Mesendoderm (in vitro differentiated cells): ENCODE measurements around the gene CDX4. TPM values are rescaled to one million over a fixed set of nuclear protein-coding genes. Genes with fewer than 3 reads are reported as not detected.
"Not testable (repeated sequence)": the region's sequence is repeated elsewhere in the genome, so short reads cannot be mapped to it uniquely, and the experiment has no call there.

Source experiments
- DNase-seq: peaks from one replicate; pipeline ENCODE4 v3.0.0; 2013
- H2AK5ac ChIP-seq: 2 replicates; pipeline ENCODE4 v1.6.1; 2013; ENCODE audit warnings: low read length, inconsistent platforms
- H2BK120ac ChIP-seq: 2 replicates; pipeline ENCODE4 v1.6.1; 2013; ENCODE audit warnings: low read depth, mild to moderate bottlenecking, low read length, moderate library complexity, mixed read lengths
- H2BK15ac ChIP-seq: replicated peaks from 2 replicates; pipeline ENCODE4 v1.6.1; 2013; ENCODE audit warnings: low read depth, mild to moderate bottlenecking, moderate library complexity
- H2BK5ac ChIP-seq: 2 replicates; pipeline ENCODE4 v1.6.1; 2013; ENCODE audit warnings: low read length, inconsistent platforms
- H3K18ac ChIP-seq: 2 replicates; pipeline ENCODE4 v1.6.1; 2013; ENCODE audit warnings: mild to moderate bottlenecking, low read length, mixed read lengths
- H3K23ac ChIP-seq: one replicate; pipeline ENCODE4 v1.6.1; 2013; ENCODE audit warnings: low read length
- H3K27ac ChIP-seq: 2 replicates; pipeline ENCODE4 v1.5.1; 2013; ENCODE audit warnings: low read depth, mild to moderate bottlenecking, inconsistent platforms, low read length, moderate library complexity
- H3K27me3 ChIP-seq: 2 replicates; pipeline ENCODE4 v1.6.1; 2013; ENCODE audit warnings: low read length, control low read depth, mild to moderate bottlenecking, inconsistent platforms; ENCODE audit not compliant: insufficient read depth, poor library complexity
- H3K36me3 ChIP-seq: 2 replicates; pipeline ENCODE4 v1.6.1; 2013; ENCODE audit warnings: low read length, inconsistent platforms; ENCODE audit not compliant: control insufficient read depth, insufficient read depth
- H3K4ac ChIP-seq: one replicate; pipeline ENCODE4 v1.6.1; 2013; ENCODE audit warnings: low read depth, mild to moderate bottlenecking, low read length, moderate library complexity
- H3K4me1 ChIP-seq: 2 replicates; pipeline ENCODE4 v1.6.1; 2013; ENCODE audit warnings: low read depth, low read length, inconsistent platforms; ENCODE audit not compliant: control insufficient read depth
- H3K4me2 ChIP-seq: 2 replicates; pipeline ENCODE4 v1.6.1; 2013; ENCODE audit warnings: low read length
- H3K4me3 ChIP-seq: 2 replicates; pipeline ENCODE4 v1.5.1; 2013; ENCODE audit warnings: mild to moderate bottlenecking, low read length
- H3K56ac ChIP-seq: one replicate; pipeline ENCODE4 v1.6.1; 2013; ENCODE audit warnings: low read length
- H3K79me1 ChIP-seq: 2 replicates; pipeline ENCODE4 v1.6.1; 2013; ENCODE audit warnings: low read length, inconsistent platforms
- H3K79me2 ChIP-seq: 2 replicates; pipeline ENCODE4 v1.6.1; 2013; ENCODE audit warnings: mild to moderate bottlenecking, low read length; ENCODE audit not compliant: control insufficient read depth, insufficient read depth
- H3K9ac ChIP-seq: 2 replicates; pipeline ENCODE4 v1.6.1; 2013; ENCODE audit warnings: low read length, inconsistent platforms
- H4K5ac ChIP-seq: one replicate; pipeline ENCODE4 v1.6.1; 2013; ENCODE audit warnings: low read length
- H4K8ac ChIP-seq: one replicate; pipeline ENCODE4 v1.6.1; 2013; ENCODE audit warnings: low read depth, mild to moderate bottlenecking, control low read depth, low read length, moderate library complexity
- WGBS: extraction: QIAGEN DNeasy Blood & Tissue Kit; methylation state at CpG from one replicate; pipeline ENCODE4 v1.1.7; 2013; ENCODE audit warnings: low lambda C conversion rate, missing lambda C conversion rate; ENCODE audit not compliant: insufficient coverage; ENCODE audit errors: extremely low coverage; 5-methylcytosine and 5-hydroxymethylcytosine counted together
- small RNA-seq: library from polyadenylated mRNA; stranded (forward); fragments of <200 nt; extraction: miRNeasy Mini kit (QIAGEN cat#:217004); gene quantifications from one replicate; pipeline ENCODE3, GENCODE V24; 2013; ENCODE audit not compliant: insufficient read depth

The CDX4 gene

DNA sequence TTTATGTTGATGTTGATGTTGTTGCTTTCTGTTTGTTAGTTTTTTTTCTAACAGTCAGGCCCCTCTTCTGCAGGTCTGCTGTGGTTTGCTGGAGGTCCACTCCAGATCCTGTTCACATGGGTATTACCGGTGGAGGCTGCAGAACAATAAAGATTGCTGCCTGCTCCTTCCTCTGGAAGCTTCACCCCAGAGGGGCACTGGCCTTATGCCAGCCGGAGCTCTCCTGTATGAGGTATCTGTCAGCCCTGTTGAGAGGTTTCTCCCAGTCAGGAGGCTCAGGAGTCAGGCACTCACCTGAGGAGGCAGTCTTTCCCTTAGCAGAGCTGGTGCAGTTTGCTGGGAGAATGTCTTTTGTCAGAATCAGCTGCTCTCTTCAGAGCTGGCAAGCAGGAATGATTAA is 34.7 kb downstream of the CDX4 start:
- no peaks in the 10 kb centered on the region for H3K36me3 ChIP-seq
- H3K27me3 ChIP-seq = no peaks in the 10 kb centered on the region
- no peak overlapping the region for H3K18ac ChIP-seq
- H3K4me1 ChIP-seq = no peaks in the 10 kb centered on the region
- H3K79me2 ChIP-seq = no peaks in the 10 kb centered on the region
- H2BK5ac ChIP-seq = no peak overlapping the region
- no peak overlapping the region for H2AK5ac ChIP-seq
- no peaks in the 10 kb centered on the region for H3K79me1 ChIP-seq
- H2BK15ac ChIP-seq = no peak overlapping the region
- H2BK120ac ChIP-seq = no peak overlapping the region
- H3K4me3 ChIP-seq = no peak overlapping the region
- no peak overlapping the region for H3K56ac ChIP-seq
- no CpG with 5 or more reads among the region's 2 CpGs for WGBS
- DNase-seq = no peak
- no peak overlapping the region for H3K23ac ChIP-seq
- no peak overlapping the region for H3K27ac ChIP-seq
- no peak overlapping the region for H3K4ac ChIP-seq
- H3K9ac ChIP-seq = no peak overlapping the region
- H4K5ac ChIP-seq = no peak overlapping the region
- no peak overlapping the region for H3K4me2 ChIP-seq
- H4K8ac ChIP-seq = no peak overlapping the region

DNA sequence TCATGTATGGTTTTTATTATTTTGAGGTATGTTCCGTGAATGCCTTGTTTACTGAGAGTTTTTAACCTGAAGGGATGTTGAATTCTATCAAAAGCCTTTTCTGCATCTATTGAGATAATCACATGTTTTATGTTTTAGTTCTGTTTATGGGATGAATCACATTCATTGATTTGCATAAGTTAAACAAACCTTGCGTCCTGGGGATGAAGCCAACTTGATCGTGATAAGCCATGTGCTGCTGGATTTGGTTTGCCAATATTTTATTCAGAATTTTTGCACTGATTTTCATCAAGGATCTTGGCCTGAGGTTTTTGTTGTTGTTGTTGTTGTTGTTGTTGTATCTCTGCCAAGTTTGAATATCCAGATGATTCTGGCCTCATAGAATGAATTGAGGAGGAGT is 43.8 kb downstream of the CDX4 start:
- no peak overlapping the region for H3K4me3 ChIP-seq
- H2BK120ac ChIP-seq = no peak overlapping the region
- no peaks in the 10 kb centered on the region for H3K79me1 ChIP-seq
- H4K5ac ChIP-seq = no peak overlapping the region
- H3K4ac ChIP-seq = no peak overlapping the region
- no peak overlapping the region for H4K8ac ChIP-seq
- H3K56ac ChIP-seq = no peak overlapping the region
- no peak overlapping the region for H3K18ac ChIP-seq
- H2AK5ac ChIP-seq = no peak overlapping the region
- no peaks in the 10 kb centered on the region for H3K36me3 ChIP-seq
- no peak for DNase-seq
- H2BK5ac ChIP-seq = no peak overlapping the region
- no peaks in the 10 kb centered on the region for H3K79me2 ChIP-seq
- no CpG with 5 or more reads among the region's 3 CpGs for WGBS
- no peak overlapping the region for H2BK15ac ChIP-seq
- no peaks in the 10 kb centered on the region for H3K27me3 ChIP-seq
- H3K4me1 ChIP-seq = no peaks in the 10 kb centered on the region
- no peak overlapping the region for H3K9ac ChIP-seq
- no peak overlapping the region for H3K4me2 ChIP-seq
- no peak overlapping the region for H3K23ac ChIP-seq
- H3K27ac ChIP-seq = no peak overlapping the region

DNA sequence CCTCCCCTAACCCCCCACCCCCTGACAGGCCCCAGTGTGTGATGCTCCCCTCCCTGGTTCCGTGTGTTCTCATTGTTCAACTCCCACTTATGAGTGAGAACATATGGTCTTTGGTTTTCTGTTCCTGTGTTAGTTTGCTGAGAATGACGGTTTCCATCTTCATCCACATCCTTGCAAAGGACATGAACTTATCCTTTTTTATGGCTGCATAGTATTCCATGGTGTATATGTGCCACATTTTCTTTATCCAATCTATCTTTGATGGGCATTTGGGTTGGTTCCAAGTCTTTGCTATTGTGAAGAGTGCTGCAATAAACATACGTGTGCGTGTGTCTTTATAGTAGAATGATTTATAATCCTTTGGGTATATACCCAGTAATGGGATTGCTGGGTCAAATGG is 45.3 kb downstream of the CDX4 start:
- no CpG with 5 or more reads among the region's 4 CpGs for WGBS
- H3K4ac ChIP-seq = not testable (repeated sequence)

More for the DNA sequence above, 45.3 kb downstream of the CDX4 start:
- not testable (repeated sequence) for H3K23ac ChIP-seq, H3K18ac ChIP-seq, H3K79me2 ChIP-seq, H3K79me1 ChIP-seq, H3K27ac ChIP-seq, H3K4me3 ChIP-seq, H4K5ac ChIP-seq, H4K8ac ChIP-seq, H3K4me1 ChIP-seq, H2BK15ac ChIP-seq, H2AK5ac ChIP-seq, H3K27me3 ChIP-seq, H3K56ac ChIP-seq, DNase-seq, H3K9ac ChIP-seq, H2BK5ac ChIP-seq, H2BK120ac ChIP-seq, H3K4me2 ChIP-seq, H3K36me3 ChIP-seq

Small RNAs within 50 kb of the gene (small RNA-seq; reads per million reads assigned to genes)
- gene MORF4L1P6 (not detected), gene RNU6-1044P (not detected)
